ENCODE data around the gene AFAP1L2. TPM values are rescaled to one million over a fixed set of nuclear protein-coding genes. Genes with fewer than 3 reads are reported as not detected.
"Not testable (repeated sequence)": the region's sequence is repeated elsewhere in the genome, so short reads cannot be mapped to it uniquely, and the experiment has no call there.

Gene AFAP1L2
- total and polyA plus RNA-seq, 5 donors = 3.7 to 7.7 (median 6.1) TPM

DNA sequence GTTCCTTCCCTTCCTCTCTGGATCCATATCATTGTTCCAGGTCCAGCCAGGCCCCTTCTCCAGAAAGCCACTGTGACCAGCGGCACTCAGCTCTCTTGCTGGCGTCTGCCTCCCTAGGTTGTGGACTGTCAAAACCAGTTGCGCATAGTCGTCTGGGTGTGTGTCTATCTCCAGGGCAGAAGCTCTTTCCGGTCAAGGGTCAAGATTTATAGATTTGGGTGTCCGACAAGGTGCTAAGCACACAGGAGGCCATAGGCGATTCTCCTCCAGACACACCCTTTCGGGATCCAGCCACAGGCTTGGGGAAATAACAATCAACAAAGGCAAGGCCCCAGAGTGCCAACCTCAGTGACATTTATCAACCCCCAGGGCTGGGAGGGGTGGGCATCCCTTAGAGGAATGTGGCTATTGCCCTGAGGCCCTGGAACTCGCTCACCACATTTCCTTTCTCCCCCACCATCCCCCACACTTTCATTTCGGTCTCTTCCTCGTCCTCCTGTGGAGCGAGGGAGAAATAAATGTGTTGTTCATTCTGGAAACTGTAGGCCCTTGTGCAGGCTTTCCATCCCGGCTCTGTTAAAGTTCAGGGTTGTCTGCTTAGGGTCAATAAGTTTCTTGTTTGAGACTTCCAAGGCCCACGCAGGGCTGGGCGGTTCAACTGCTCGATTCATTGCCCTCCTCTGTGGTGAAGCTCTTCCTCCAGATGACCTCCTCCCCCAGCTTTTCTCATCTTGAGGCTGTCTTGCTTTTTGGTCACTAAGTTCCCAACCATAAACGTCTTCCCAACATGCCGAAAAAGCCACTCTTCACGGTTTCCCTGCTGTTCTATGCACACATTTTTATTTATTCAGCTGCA, 57.9 kb downstream of the AFAP1L2 start:
- no peaks in the 10 kb centered on the region for H3K4me1 ChIP-seq (ENCODE audit: control insufficient read depth, insufficient read depth, low read length)
- WGBS = 76% methylated on average over 19 of the region's 19 CpGs
- ATAC-seq (no peak), DNase-seq (peak in 1 of 3 donors; percentile 30)
- H3K4me3 ChIP-seq (ENCODE audit: low read length) = no peak overlapping the region
- H3K9me3 ChIP-seq (ENCODE audit: control insufficient read depth, low read length) = no peaks in the 10 kb centered on the region
- H3K27ac ChIP-seq (ENCODE audit: low read length) = no peak overlapping the region
- intact Hi-C loops (cut with DNase I) = no loop called here
- H3K27me3 ChIP-seq (ENCODE audit: control insufficient read depth, insufficient read depth) = no peaks in the 10 kb centered on the region

DNA sequence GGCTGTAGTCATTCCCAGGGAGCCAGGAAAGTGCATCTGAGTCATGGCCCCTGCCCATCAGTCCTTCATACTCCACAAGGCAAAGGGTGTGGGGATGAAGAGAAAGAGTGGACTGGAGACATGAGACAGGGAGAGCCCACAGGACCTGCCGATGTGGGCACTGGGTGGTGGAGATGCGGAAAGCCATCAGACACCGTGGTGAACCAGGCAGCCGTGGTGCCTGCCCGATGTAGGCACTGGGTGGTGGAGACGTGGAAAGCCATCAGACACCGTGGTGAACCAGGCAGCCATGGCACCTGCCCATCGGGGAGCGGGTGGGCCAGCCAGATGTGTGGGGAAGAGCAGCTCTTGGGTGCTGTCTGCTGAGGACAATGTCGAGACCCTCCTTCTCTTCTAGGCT, 58.6 kb downstream of the AFAP1L2 start:
- H3K27ac ChIP-seq (ENCODE audit: low read length) = no peak overlapping the region
- no peak overlapping the region for H3K4me3 ChIP-seq (ENCODE audit: low read length)
- no peaks in the 10 kb centered on the region for H3K9me3 ChIP-seq (ENCODE audit: control insufficient read depth, low read length)
- H3K27me3 ChIP-seq (ENCODE audit: control insufficient read depth, insufficient read depth) = no peaks in the 10 kb centered on the region
- peak in 1 of 3 donors; percentile 24 for DNase-seq
- intact Hi-C loops (cut with DNase I) = no loop called here
- 94% methylated on average over 10 of the region's 10 CpGs for WGBS
- ATAC-seq = no peak
- no peaks in the 10 kb centered on the region for H3K4me1 ChIP-seq (ENCODE audit: control insufficient read depth, insufficient read depth, low read length)

DNA sequence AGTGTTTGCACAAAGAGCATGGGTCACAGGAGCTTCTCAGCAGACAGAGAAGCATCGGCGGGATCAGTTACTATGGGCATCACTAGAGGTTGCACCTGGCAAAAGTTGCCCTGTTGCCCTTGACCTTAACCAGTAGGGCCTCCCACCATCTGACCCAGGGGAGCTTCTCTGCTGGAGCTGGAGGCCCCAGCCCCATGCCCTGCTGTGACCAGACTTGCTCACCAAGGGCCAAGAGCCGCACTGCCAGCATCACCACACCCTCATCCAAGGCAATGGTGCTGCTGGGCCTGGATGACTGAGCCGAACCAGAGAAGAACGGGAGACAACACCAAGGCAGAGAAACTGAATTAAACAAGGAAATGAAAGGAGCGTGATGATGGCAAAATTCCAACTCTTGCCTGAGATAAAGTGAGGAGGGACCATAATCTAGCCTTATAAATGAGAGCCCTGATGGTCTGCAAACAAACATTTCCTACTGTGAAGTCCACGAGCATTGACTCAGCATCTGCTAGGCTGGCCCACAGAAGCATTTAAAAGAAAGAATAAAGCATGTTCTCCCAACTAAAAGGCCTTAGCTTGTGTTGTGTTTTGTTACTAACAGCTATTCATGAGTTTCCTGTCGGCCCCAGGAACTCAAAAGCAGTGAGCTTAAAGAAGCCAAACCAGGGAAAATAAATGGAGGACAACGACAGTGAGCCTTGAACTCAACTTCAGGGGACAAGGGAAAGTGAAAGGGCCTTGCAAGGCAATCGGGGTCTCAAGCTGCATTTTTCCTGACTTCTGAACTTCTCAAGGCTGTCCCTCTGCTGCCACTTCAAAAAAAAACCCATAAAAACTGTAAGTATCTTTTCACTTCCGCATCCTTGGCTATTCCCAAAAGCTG, 60.4 kb downstream of the AFAP1L2 start:
- no peaks in the 10 kb centered on the region for H3K27me3 ChIP-seq (ENCODE audit: control insufficient read depth, insufficient read depth)
- peak in 1 of 3 donors; percentile 45 for DNase-seq
- no peak overlapping the region for H3K4me3 ChIP-seq (ENCODE audit: low read length)
- ATAC-seq = peak in 1 of 2 donors; percentile 31
- WGBS = 60% methylated on average over 11 of the region's 11 CpGs
- intact Hi-C loops (cut with DNase I) = no loop called here
- H3K9me3 ChIP-seq (ENCODE audit: control insufficient read depth, low read length) = no peaks in the 10 kb centered on the region
- no peaks in the 10 kb centered on the region for H3K4me1 ChIP-seq (ENCODE audit: control insufficient read depth, insufficient read depth, low read length)
- H3K27ac ChIP-seq (ENCODE audit: low read length) = no peak overlapping the region

DNA sequence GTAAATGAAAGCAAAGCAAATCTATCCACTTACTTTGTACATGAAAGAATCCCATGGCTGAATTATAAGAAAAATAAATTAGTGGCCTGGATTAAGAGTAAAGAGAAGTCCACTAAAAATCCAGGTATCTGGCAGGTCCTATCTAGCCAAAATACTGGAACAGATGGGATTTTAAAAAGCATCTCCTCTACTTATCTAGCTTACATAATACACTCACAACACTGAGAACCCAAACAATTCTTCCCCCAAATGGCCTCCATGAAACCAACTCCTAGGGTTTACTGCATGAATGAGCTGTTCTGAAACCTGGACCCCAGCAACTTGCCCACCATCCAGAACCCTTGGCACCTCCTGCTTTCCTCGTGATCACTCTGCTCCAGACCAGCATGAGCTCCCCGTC, 61.3 kb downstream of the AFAP1L2 start:
- H3K4me3 ChIP-seq (ENCODE audit: low read length) = no peak overlapping the region
- intact Hi-C loops (cut with DNase I) = no loop called here
- no peak overlapping the region for H3K27ac ChIP-seq (ENCODE audit: low read length)

DNA sequence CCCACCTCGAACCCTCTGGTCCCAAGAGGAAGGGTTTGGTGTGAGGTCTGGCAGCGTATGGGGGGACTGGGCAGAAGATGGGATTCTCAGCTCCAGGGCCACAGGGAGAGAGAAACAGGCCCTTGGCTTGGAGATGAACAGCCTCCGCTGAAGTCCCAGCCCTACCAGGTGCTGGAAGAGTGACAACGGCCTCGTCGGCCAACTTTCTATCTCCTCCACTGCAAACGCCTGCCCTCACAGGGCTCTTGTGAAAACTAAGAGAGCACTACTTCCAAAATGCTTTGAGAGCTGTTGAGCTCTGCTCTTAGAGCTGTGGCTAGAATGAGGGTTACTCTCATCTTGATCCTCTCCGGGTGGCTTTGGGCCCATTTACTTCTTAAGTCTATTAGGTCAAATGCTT, 63.5 kb downstream of the AFAP1L2 start:
- intact Hi-C loops (cut with DNase I) = no loop called here
- Histone ChIP-seq H3K9me3 (ENCODE audit: control insufficient read depth, low read length) (no peaks in the 10 kb centered on the region), H3K27me3 (ENCODE audit: control insufficient read depth, insufficient read depth) (no peaks in the 10 kb centered on the region), H3K4me3 (ENCODE audit: low read length) (no peak overlapping the region), H3K4me1 (ENCODE audit: control insufficient read depth, insufficient read depth, low read length) (no peaks in the 10 kb centered on the region), H3K27ac (ENCODE audit: low read length) (no peak overlapping the region)
- 57% methylated on average over 8 of the region's 8 CpGs for WGBS
- DNase-seq = peak in 1 of 3 donors; percentile 55
- peak; percentile 31 to 50 for ATAC-seq

More for the DNA sequence above, 61.3 kb downstream of the AFAP1L2 start:
- no peaks in the 10 kb centered on the region for H3K9me3 ChIP-seq (ENCODE audit: control insufficient read depth, low read length)
- H3K4me1 ChIP-seq (ENCODE audit: control insufficient read depth, insufficient read depth, low read length) = no peaks in the 10 kb centered on the region
- no peak for DNase-seq
- 85% methylated on average over 2 of the region's 2 CpGs for WGBS
- no peaks in the 10 kb centered on the region for H3K27me3 ChIP-seq (ENCODE audit: control insufficient read depth, insufficient read depth)
- no peak for ATAC-seq

DNA sequence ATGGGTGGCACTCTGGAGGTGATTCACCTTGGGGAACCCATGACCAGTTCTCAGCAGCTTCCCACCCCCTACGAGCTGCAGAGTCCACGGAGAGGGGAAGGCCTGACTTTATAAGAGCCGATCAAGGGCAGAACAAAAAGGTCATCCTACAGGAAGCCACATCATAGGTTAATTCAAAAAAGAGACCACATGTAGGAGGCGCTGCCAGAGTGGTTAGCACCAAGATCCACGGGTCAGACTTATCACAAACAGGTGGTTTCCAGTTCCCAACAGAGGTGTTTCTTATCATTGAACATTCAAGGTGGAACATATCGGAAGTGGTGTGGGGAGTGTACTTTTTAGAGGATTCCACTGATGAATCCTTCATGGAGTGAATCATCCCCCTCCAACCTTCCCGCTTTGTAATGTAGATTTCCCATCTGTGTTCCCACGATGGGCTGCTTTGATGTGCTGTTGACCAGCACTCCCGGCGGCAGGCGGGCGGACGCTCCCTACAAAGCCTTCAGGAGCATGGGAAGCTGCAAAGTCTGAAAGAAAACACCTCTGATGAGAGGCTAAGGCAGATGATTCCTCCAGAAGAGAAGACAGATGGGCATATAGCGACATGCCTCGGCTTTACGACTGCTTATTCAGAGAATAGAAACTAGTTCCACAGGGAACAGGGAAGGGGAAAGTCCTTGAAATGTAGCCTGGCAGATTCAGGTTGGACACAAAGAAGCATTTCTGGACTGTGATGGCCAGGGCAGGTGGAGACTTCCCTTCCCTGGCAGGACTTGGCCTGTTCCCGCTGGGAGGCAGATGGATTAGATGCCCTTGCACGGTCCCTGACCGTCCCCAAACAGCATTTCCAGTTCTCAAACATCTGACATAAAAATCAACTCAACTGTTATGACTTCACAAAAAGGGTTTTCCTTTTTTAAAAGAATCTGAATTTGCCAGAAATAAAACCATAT, 66.5 kb downstream of the AFAP1L2 start:
- DNase-seq = no peak
- 81% methylated on average over 19 of the region's 19 CpGs for WGBS
- Histone ChIP-seq H3K4me1 (ENCODE audit: control insufficient read depth, insufficient read depth, low read length) (no peaks in the 10 kb centered on the region), H3K27ac (ENCODE audit: low read length) (no peak overlapping the region), H3K9me3 (ENCODE audit: control insufficient read depth, low read length) (no peaks in the 10 kb centered on the region), H3K27me3 (ENCODE audit: control insufficient read depth, insufficient read depth) (no peaks in the 10 kb centered on the region), H3K4me3 (ENCODE audit: low read length) (no peak overlapping the region)
- intact Hi-C loops (cut with DNase I) = no loop called here
- no peak for ATAC-seq

DNA sequence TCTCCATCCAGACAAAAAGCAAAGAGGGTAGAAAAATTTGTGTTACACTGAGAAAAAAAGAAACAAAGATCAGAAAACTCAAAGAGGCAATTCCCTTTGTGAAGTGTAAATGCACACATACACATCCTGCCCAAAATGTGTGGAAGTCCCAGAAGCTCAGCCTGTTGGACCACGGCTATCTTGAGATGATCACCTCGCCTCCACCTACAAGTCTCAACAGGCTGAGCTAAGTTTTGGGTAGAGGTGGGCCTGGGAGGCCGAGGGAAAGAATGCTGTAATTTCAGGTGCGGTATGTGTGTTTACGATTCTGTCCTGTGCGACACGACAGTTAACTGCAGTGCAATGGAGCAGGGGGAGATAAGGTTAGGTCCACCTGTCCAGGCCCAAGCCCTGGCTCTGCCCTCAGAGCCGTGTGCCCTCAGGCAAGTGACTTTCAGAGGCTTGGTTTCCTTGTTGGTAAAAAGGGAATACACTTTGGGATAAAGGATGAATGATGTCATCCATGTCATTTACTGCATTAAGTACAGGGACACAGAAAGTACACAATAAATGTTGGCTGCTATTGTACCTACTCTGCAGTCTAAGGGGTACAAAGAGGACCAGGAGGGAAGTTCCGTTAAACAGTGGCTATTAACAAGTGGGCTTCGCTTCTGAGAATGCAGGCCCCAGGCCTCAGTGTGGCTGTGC, 67.3 kb downstream of the AFAP1L2 start:
- intact Hi-C loops (cut with DNase I) = no loop called here
- 89% methylated on average over 10 of the region's 10 CpGs for WGBS

DNA sequence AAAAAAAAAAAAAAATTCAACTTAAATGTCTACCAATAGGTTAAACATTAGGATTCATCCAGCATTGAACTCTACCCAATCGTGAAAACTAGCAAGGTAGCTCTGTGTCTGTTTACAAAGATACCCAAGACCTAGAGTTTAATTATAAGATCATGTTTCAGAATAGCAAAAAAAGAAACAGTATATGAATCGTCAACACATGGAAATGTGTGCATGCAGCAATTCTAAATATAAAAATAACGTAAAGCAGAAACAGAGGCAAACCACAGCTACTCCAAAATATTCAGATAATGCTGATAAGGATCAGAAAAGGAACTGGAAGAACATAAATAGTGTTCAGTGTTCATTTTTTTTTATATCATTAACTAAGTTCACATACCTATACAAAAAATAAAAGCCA, 68.7 kb downstream of the AFAP1L2 start:
- H3K4me1 ChIP-seq (ENCODE audit: control insufficient read depth, insufficient read depth, low read length) = no peaks in the 10 kb centered on the region
- ATAC-seq = no peak
- no peaks in the 10 kb centered on the region for H3K27me3 ChIP-seq (ENCODE audit: control insufficient read depth, insufficient read depth)
- intact Hi-C loops (cut with DNase I) = no loop called here
- no peak overlapping the region for H3K4me3 ChIP-seq (ENCODE audit: low read length)
- WGBS = 75% methylated on average over 3 of the region's 3 CpGs
- no peaks in the 10 kb centered on the region for H3K9me3 ChIP-seq (ENCODE audit: control insufficient read depth, low read length)
- H3K27ac ChIP-seq (ENCODE audit: low read length) = no peak overlapping the region
- no peak for DNase-seq

More for the DNA sequence above, 67.3 kb downstream of the AFAP1L2 start:
- no peak for ATAC-seq
- H3K4me3 ChIP-seq (ENCODE audit: low read length) = no peak overlapping the region
- peak in 1 of 3 donors; percentile 15 for DNase-seq
- H3K27me3 ChIP-seq (ENCODE audit: control insufficient read depth, insufficient read depth) = no peaks in the 10 kb centered on the region
- H3K27ac ChIP-seq (ENCODE audit: low read length) = no peak overlapping the region
- no peaks in the 10 kb centered on the region for H3K4me1 ChIP-seq (ENCODE audit: control insufficient read depth, insufficient read depth, low read length)
- no peaks in the 10 kb centered on the region for H3K9me3 ChIP-seq (ENCODE audit: control insufficient read depth, low read length)

DNA sequence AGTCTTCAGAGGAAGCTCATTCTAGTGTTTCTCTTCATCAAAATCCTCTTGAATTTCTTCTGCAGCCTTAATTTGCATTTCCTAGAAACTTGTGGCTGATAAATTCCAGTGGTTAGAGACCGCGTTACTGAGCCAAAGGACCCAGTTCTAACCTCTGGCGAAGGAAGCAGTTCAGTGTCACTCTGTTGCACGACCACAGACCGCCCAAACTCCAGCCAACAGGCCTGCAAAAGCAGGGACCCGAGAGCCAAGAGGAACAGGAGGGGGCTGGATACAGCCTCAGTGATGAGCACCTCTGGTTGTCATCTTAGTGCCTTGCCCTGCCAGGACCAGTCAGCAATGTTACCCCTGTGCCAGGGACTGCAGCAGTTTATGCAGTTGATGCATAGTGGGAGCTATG, 70.0 kb downstream of the AFAP1L2 start:
- no peaks in the 10 kb centered on the region for H3K9me3 ChIP-seq (ENCODE audit: control insufficient read depth, low read length)
- no peaks in the 10 kb centered on the region for H3K27me3 ChIP-seq (ENCODE audit: control insufficient read depth, insufficient read depth)
- DNase-seq (peak in 1 of 3 donors; percentile 11), ATAC-seq (no peak)
- H3K4me1 ChIP-seq (ENCODE audit: control insufficient read depth, insufficient read depth, low read length) = no peaks in the 10 kb centered on the region
- intact Hi-C loops (cut with DNase I) = no loop called here
- H3K27ac ChIP-seq (ENCODE audit: low read length) = no peak overlapping the region
- WGBS = 40% methylated on average over 6 of the region's 6 CpGs
- H3K4me3 ChIP-seq (ENCODE audit: low read length) = no peak overlapping the region

DNA sequence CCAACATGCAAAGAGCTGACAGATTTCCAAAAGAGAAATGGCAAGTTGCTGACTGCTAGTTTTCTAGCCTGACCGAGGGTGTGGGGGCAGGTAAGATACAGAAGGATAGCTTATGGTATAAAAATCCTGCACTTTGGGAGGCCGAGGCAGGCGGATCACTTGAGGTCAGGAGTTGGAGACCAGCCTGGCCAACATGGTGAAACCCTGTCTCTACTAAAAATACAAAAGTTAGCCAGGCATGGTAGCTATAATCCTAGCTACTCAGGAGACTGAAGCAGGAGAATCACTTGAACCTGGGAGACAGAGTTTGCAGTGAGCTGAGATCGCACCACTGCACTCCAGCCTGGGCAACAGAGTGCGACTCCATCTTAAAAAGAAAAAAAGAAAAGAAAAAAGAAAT, 70.9 kb downstream of the AFAP1L2 start:
- H3K4me1 ChIP-seq (ENCODE audit: control insufficient read depth, insufficient read depth, low read length); ATAC-seq; H3K27ac ChIP-seq (ENCODE audit: low read length); H3K9me3 ChIP-seq (ENCODE audit: control insufficient read depth, low read length); DNase-seq; intact Hi-C loops (cut with DNase I); H3K4me3 ChIP-seq (ENCODE audit: low read length); H3K27me3 ChIP-seq (ENCODE audit: control insufficient read depth, insufficient read depth): not testable (repeated sequence)
- 89% methylated on average over 5 of the region's 5 CpGs for WGBS

Measured in right cardiac atrium (tissue), 5 donors.